GM19324 (cell line): Measurements from ENCODE around the gene MSANTD4.
"Not testable (repeated sequence)": the region's sequence is repeated elsewhere in the genome, so short reads cannot be mapped to it uniquely, and the experiment has no call there.

Source experiments
- ATAC-seq: cut with Tn5 transposase; IDR thresholded peaks from one replicate; pipeline ENCODE4 v1.9.1; 2021; ENCODE audit warnings: mild to moderate bottlenecking, moderate library complexity; ENCODE audit not compliant: unreplicated experiment, low FRiP score

The MSANTD4 gene

GRCh38 chr11:106021967-106022794 lies at the start of gene MSANTD4:
MSANTD4 (minus strand) TSS chr11:106022240; CDS start chr11:106010917, 11,323 bp downstream.
- peak; percentile 99 for ATAC-seq

- ATAC-seq = no peak
These were observed 48.6 kb upstream of the MSANTD4 start for GRCh38 chr11:106070606-106071005.

DNA sequence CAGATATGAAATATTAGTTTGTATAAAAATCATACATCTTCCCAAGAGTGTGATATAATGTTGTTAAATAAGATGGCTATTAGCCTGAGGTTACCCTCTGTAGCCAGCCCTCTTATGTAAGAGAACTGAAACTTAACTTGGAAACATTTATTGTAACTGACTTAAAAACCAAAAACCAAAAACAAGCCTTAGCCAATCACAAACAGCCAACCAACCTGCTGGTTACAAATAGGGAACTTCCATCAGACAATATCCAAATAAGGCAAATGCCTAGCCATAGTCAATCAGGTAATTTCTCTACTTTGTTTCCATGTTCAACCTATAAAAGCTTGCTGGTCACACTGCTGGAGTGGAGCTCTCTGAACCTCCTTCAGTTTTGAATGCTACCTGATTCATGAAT lies 41.0 kb upstream of the MSANTD4 start:
- ATAC-seq = no peak

- ATAC-seq = peak; percentile 52
These were observed 40.2 kb upstream of the MSANTD4 start for GRCh38 chr11:106061954-106062949.

DNA sequence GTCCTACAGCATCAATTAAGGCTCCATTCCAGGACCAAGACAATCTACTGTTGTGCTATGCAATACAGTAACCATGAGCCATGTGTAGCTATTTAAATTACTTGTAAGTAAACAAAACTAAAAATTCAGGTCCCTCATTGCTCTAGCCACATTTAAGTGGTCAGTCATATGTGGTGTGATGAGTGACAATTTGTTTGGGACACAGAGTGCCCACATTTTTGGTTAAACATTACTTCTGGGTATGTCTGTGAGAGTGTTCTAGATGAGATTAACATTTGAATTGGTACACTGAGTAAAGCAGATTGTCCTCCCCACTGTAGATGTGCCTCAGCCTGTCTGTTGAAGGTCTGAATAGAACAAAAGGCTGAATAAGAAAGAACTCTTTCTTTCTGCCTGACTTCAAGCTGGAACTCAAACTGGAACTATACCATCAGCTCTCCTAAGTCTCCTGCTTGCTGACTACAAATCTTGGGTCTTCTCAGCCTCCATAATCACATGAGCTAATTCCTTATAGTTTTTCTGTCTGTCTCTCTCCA lies 39.3 kb upstream of the MSANTD4 start:
- no peak for ATAC-seq

DNA sequence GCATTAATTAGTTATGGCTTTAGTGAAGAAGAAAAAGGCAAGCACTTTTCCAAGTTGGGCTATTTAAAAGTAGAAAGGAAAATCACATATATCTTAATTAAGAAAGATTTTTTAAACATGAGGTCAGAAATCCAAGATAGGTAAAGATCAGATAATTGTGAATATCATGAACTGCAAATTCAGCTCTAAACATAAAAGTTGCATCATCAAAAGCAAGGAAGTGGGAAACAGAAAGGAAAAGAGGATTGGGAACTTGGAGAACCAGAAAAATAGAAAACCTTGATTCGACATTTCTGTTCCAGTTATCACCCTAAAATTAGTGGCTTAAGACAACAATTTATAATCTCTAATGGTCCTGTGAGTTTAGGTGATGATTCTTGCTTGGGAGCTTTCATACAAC lies 37.6 kb upstream of the MSANTD4 start:
- no peak for ATAC-seq

DNA sequence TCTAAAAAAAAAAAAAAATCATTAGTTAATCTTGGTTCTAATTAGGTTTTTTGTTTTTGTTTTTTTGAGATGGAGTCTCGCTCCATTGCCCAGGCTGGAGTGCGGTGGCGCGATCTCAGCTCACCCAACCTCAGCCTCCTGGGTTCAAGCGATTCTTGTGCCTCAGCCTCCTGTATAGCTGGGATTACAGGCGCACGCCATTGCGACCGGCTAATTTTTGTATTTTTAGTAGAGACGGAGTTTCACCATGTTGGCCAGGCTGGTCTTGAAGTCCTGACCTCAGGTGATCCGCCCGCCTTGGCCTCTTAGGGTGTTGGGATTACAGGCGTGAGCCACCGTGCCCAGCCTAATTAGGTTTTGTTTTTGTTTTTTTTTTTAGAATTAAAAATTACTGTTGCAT lies 36.3 kb upstream of the MSANTD4 start:
- ATAC-seq = not testable (repeated sequence)

GRCh38 chr11:106051103-106051502 lies 29.1 kb upstream of the MSANTD4 start:
- ATAC-seq = no peak

DNA sequence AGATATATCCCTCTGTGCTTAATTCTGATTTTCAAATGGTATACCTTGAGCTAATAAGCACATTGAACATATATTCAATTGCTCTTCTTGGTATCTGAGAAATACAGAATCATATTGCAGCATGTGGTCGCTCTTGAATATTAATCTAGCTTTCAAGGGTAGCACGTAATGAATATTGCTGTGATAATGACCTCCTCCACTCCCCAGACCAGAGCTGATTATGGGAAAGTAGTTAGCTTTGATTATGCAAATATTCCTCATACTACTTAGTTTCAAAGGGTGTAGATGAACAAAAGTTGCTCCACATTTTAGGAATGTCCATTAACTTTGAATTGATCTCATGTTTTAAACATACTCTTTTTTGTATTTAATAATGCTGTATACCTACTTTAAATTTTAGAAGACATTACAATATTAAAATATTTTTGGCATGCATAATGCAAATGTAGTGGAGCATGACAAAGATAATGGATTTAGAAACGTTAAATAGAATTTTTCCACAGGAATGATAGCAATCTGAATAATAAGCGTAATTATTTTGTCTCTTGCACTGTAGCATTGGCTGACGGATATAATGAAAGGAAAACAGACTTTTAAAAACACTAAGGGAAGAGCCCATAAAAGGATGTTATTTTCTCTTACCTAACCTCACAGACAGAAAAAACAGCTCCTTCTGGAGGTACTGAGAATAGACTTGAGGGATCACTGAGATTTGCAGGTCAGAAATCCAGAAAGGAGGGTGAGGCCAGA lies 27.9 kb upstream of the MSANTD4 start:
- ATAC-seq = no peak

DNA sequence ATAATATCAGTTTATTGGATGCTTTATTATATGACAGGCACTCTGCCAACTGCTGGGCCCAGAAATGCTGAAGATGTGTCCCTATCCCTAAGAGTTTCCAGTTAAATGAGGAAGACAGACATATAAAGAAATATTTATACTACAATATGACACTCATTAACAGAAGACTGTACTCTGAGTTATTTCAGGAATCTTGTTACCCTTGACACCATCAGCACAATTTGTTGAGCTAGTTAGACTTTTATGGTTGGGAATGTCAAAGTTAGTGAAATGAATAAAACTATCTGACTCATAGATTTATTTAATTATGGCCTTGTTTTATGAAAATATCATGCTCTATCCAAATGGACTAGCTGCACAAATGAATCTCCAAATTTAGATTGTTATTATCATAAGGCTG lies 25.6 kb upstream of the MSANTD4 start:
- ATAC-seq = no peak

DNA sequence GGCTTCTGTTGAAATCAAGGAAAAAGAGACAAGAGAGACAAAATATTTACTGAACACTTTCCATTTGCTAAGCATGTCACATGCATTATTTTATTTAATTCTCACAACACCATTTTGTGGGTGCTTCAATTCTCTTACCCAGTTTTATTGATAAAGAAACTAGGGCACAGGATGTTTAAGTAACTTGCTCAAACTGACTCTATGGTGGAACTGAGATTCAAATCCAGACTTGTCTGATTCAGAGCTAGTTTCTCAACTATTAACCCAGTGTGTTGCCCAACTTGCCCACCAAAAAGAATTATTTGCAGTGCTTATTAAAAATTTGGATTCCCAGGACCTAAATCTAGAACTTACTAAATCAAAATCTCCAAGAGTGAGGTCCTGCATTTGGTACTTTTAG lies 21.5 kb upstream of the MSANTD4 start:
- no peak for ATAC-seq

DNA sequence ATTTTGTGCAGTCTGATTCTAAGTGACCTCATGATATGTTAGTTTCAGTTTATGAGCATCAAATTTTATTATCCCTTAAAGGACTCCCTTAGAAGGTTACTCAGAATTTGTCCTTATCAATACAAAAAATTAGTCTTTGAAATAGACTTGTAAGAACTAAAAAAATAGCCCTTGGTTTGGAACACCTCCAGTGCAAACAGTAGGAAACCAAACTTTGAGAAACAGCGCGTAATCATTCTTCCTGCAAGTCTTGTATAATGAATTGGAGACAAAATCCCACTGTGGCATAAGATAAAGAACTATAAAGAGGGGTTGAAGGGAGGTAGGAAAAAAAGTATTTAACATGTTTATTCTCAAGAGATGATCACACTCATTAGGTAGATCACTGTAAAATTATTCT lies 10.8 kb upstream of the MSANTD4 start:
- no peak for ATAC-seq

DNA sequence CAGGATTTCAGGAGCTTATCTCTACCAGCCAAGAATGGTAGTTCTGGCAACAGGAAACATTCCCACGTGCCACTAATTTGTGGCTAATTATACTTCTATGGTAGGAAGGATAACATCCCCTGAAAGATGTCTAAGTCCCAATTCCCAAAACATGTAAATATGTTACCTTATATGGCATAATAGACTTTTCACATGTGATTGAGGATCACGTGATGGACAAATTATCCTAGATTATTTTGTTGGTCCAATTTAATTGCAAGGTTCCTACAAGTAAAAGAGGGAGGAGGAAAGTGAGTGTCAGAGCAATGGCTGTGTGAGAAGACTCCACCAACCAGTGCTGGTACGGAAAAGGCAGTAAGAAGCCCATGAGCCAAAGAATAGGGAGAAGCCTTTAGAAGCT lies 9.9 kb upstream of the MSANTD4 start:
- no peak for ATAC-seq

GRCh38 chr11:106031202-106031810 lies 9.3 kb upstream of the MSANTD4 start:
- ATAC-seq = no peak

GRCh38 chr11:106030609-106031008 lies 8.6 kb upstream of the MSANTD4 start:
- no peak for ATAC-seq

DNA sequence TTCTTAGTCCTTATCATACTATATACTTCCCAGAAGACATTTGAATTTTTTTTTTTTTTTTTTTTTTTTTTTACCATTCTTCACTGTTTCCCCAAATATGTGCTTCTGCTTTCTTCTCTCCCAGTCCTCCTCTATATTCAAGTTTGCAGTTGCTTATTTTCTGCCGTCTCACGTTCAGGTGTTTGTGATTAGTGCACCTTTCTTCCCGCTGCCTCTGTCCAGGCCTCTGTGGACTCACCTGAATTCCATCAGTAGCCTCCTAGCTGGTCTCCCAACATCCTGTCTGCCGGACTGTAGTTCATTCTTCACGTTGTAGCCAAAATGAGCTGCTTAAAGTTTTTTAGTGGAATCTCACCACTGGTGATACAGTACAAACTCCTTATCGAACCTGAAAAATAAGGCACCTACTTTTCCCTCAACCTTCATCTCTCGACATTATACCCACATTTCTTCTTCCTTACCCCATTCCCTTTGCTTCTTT lies 795 bp upstream of the MSANTD4 start:
- ATAC-seq = no peak

GRCh38 chr11:106021181-106021966 lies 666 bp downstream of the MSANTD4 start:
- peak; percentile 10 for ATAC-seq

DNA sequence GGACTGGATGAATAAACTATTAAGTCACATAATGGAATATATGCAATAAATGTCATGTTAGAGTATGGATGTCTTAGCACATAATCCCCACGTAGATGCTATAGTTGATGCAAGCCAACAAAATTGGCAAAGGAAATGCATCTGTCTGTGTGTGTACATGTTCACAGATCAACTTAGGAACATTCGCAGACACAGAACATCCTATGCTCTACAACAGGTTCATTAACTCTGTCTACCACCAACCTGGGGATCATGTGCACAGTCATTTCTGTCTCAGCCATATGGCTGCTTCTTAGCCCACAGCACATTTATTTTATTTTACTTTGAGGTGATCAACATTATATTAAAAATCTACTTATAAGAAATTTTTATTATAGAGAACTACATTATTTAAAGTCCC lies 4.9 kb downstream of the MSANTD4 start:
- no peak for ATAC-seq

DNA sequence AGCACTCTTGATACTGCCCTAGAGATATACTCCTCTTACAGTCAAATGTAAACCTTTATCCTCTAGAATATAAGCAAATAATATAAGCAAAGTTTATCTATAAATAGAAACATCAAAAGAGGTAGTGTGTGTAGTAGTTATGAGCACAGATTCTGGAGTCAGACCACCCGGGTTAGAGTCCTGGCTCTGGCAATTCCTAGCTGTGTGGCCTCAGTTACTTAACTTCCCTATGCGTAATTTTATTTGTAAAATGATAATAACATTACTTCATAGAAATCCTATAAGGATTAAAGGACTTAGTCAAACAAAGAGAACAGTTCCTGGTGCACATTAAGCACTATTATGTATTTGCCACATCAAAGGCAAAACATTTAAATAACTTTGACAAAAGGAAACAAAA lies 7.0 kb downstream of the MSANTD4 start:
- no peak for ATAC-seq
